Breast epithelium (tissue), 4 donors: ENCODE measurements around the gene ARSJ. TPM values are rescaled to one million over a fixed set of nuclear protein-coding genes. Genes with fewer than 3 reads are reported as not detected.
"Not testable (repeated sequence)": the region's sequence is repeated elsewhere in the genome, so short reads cannot be mapped to it uniquely, and the experiment has no call there.

Experiments used
- DNase-seq, 2 donors: peaks; one replicate each; pipeline ENCODE4 v3.0.0-alpha.2; 2019; ENCODE audit warnings: low spot score in 2 of 2
- H3K27ac ChIP-seq, 2 donors: fragments of 200-600 bp; sonication (generic) in 1 of 2; one replicate each; pipeline ENCODE4 v1.5.1; 2016 to 2019; ENCODE audit warnings: mild to moderate bottlenecking in 1 of 2
- H3K27me3 ChIP-seq, 2 donors: fragments of 200-600 bp; sonication (generic) in 1 of 2; one replicate each; pipeline versions ENCODE4 v1.5.1 to v1.6.0; 2017 to 2019; ENCODE audit warnings: control low read depth in 1 of 2, mild to moderate bottlenecking in 1 of 2
- H3K36me3 ChIP-seq: fragments of 200-600 bp; one replicate; pipeline ENCODE4 v1.5.1; 2019
- H3K4me1 ChIP-seq, 2 donors: fragments of 200-600 bp; sonication (generic); one replicate each; pipeline ENCODE4 v1.5.1; 2016 to 2019; ENCODE audit warnings: control low read depth in 1 of 2
- H3K4me3 ChIP-seq, 3 donors: fragments of 200-600 bp; sonication (generic); 1 replicate in 2 of 3; 2 replicates in 1 of 3; pipeline ENCODE4 v1.5.1; 2016 to 2019; ENCODE audit warnings: mild to moderate bottlenecking in 3 of 3, moderate library complexity in 2 of 3
- H3K9me3 ChIP-seq, 2 donors: fragments of 200-600 bp; sonication (generic) in 1 of 2; one replicate each; pipeline ENCODE4 v1.5.1; 2016 to 2019; ENCODE audit warnings: control low read depth in 1 of 2
- CTCF ChIP-seq, 3 donors: fragments of 450-650 bp; IDR thresholded peaks; one replicate each; pipeline ENCODE4 v1.5.1; 2016 to 2017; ENCODE audit warnings: antibody characterized with exemption in 3 of 3, mild to moderate bottlenecking in 3 of 3, moderate library complexity in 3 of 3
- POLR2A ChIP-seq: fragments of 450-650 bp; IDR thresholded peaks from one replicate; pipeline ENCODE4 v1.6.1; 2016; ENCODE audit warnings: antibody characterized with exemption, mild to moderate bottlenecking, moderate library complexity
- POLR2AphosphoS5 ChIP-seq, 3 donors: sonication (generic); formaldehyde crosslinking; IDR thresholded peaks; one replicate each; pipeline ENCODE4 v1.6.1; 2017; ENCODE audit warnings: antibody characterized with exemption in 3 of 3
- intact Hi-C: fragments of 100-400 bp; cut with DNase I; formaldehyde crosslinking; loops from one replicate; pipeline ENCODE4 v1.15.1; 2023; ENCODE audit warnings: low total_unique reads
- total RNA-seq, 3 donors: library from RNA; depleted of rRNA; stranded (reverse); fragments of >200 nt; gene quantifications; one replicate each; pipeline ENCODE4 v1.1.0, GENCODE V29; 2016

ARSJ gene
- total RNA-seq, 3 donors from 2014 or later = 1.1 to 10.7 (median 8.8) TPM

GRCh38 chr4:113943085-113943484 is 36.4 kb downstream of the ARSJ start:
- Histone ChIP-seq H3K36me3 (no peaks in the 10 kb centered on the region), H3K4me3 (no peak overlapping the region), H3K27ac (no peak overlapping the region), H3K27me3 (no peaks in the 10 kb centered on the region), H3K9me3 (no peaks in the 10 kb centered on the region), H3K4me1 (no peaks in the 10 kb centered on the region)
- intact Hi-C loops = no loop called here
- DNase-seq = no peak
- TF ChIP-seq CTCF (IDR thresholded peaks at IDR 0.05) = no peak
- no peak for TF ChIP-seq POLR2AphosphoS5 (IDR thresholded peaks at IDR 0.05)
- TF ChIP-seq POLR2A = no peak

GRCh38 chr4:113941836-113942235 is 37.6 kb downstream of the ARSJ start:
- no peaks in the 10 kb centered on the region for H3K27me3 ChIP-seq
- H3K4me3 ChIP-seq = no peak overlapping the region
- no peaks in the 10 kb centered on the region for H3K36me3 ChIP-seq
- H3K4me1 ChIP-seq = no peaks in the 10 kb centered on the region
- DNase-seq = no peak
- H3K27ac ChIP-seq = no peak overlapping the region
- intact Hi-C loops = no loop called here
- H3K9me3 ChIP-seq = no peaks in the 10 kb centered on the region
- no peak for TF ChIP-seq POLR2AphosphoS5 (IDR thresholded peaks at IDR 0.05)
- no peak for TF ChIP-seq POLR2A
- no peak for TF ChIP-seq CTCF (IDR thresholded peaks at IDR 0.05)

GRCh38 chr4:113940103-113940502 is 39.3 kb downstream of the ARSJ start:
- intact Hi-C loops, H3K9me3 ChIP-seq, H3K36me3 ChIP-seq, DNase-seq, H3K4me1 ChIP-seq, H3K27me3 ChIP-seq, H3K4me3 ChIP-seq, H3K27ac ChIP-seq: not testable (repeated sequence)

- H3K4me1 ChIP-seq = no peaks in the 10 kb centered on the region
- intact Hi-C loops = no loop called here
- H3K27ac ChIP-seq = no peak overlapping the region
- H3K36me3 ChIP-seq = no peaks in the 10 kb centered on the region
- DNase-seq = no peak
- TF ChIP-seq POLR2A = no peak
- no peak for TF ChIP-seq POLR2AphosphoS5 (IDR thresholded peaks at IDR 0.05)
- no peak for TF ChIP-seq CTCF (IDR thresholded peaks at IDR 0.05)
- no peaks in the 10 kb centered on the region for H3K27me3 ChIP-seq
- H3K4me3 ChIP-seq = no peak overlapping the region
- no peaks in the 10 kb centered on the region for H3K9me3 ChIP-seq
Measured at GRCh38 chr4:113935190-113935589, 44.3 kb downstream of the ARSJ start.

GRCh38 chr4:113924706-113925105 is 54.7 kb downstream of the ARSJ start:
- intact Hi-C loops, H3K36me3 ChIP-seq, DNase-seq, H3K4me3 ChIP-seq, H3K9me3 ChIP-seq, H3K4me1 ChIP-seq, H3K27ac ChIP-seq, H3K27me3 ChIP-seq: not testable (repeated sequence)

- no peaks in the 10 kb centered on the region for H3K4me1 ChIP-seq
- no peak overlapping the region for H3K27ac ChIP-seq
- TF ChIP-seq CTCF (IDR thresholded peaks at IDR 0.05) (no peak), POLR2A (no peak), POLR2AphosphoS5 (IDR thresholded peaks at IDR 0.05) (no peak)
- intact Hi-C loops = no loop called here
- H3K4me3 ChIP-seq = no peak overlapping the region
- no peak for DNase-seq
- no peaks in the 10 kb centered on the region for H3K27me3 ChIP-seq
- no peaks in the 10 kb centered on the region for H3K36me3 ChIP-seq
- no peaks in the 10 kb centered on the region for H3K9me3 ChIP-seq
Measured at GRCh38 chr4:113921089-113921794, 58.2 kb downstream of the ARSJ start.
